Smooth muscle cell (in vitro differentiated cells): ENCODE results near the gene AUP1. TPM values are rescaled to one million over a fixed set of nuclear protein-coding genes. Genes with fewer than 3 reads are reported as not detected.

Experiments used
- DNase-seq: peaks from one replicate; lab custom pipeline; 2025; ENCODE audit not compliant: unreplicated experiment; lab: John Stamatoyannopoulos, UW
- H2AFZ ChIP-seq: fragments of 200-600 bp; sonication (generic); 2 replicates; pipeline ENCODE4 v1.6.0; 2016; ENCODE audit warnings: antibody characterized with exemption, low read depth, mild to moderate bottlenecking
- H3F3A ChIP-seq: fragments of 200-600 bp; sonication (generic); 2 replicates; pipeline ENCODE4 v1.6.0; 2017; ENCODE audit warnings: antibody characterized with exemption, low read depth
- H3K27ac ChIP-seq: fragments of 200-600 bp; sonication (generic); 2 replicates; pipeline ENCODE4 v1.5.1; 2016; ENCODE audit warnings: low read depth, mild to moderate bottlenecking
- H3K27me3 ChIP-seq: fragments of 200-600 bp; sonication (generic); 2 replicates; pipeline ENCODE4 v1.6.1; 2016; ENCODE audit warnings: low read depth, mild to moderate bottlenecking
- H3K36me3 ChIP-seq: fragments of 200-600 bp; sonication (generic); 2 replicates; pipeline ENCODE4 v1.5.1; 2016; ENCODE audit warnings: low read depth
- H3K4me1 ChIP-seq: fragments of 200-600 bp; sonication (generic); 2 replicates; pipeline ENCODE4 v1.5.1; 2016; ENCODE audit warnings: low read depth
- H3K4me2 ChIP-seq: fragments of 200-600 bp; sonication (generic); 2 replicates; pipeline ENCODE4 v1.6.0; 2016; ENCODE audit warnings: mild to moderate bottlenecking
- H3K4me3 ChIP-seq: fragments of 200-600 bp; sonication (generic); 2 replicates; pipeline ENCODE4 v1.5.1; 2016; ENCODE audit warnings: mild to moderate bottlenecking
- H3K79me2 ChIP-seq: fragments of 200-600 bp; sonication (generic); 2 replicates; pipeline ENCODE4 v1.6.0; 2016; ENCODE audit warnings: low read depth, mild to moderate bottlenecking
- H3K9ac ChIP-seq: fragments of 200-600 bp; sonication (generic); 2 replicates; pipeline ENCODE4 v1.6.0; 2016; ENCODE audit warnings: low read depth
- H3K9me3 ChIP-seq: fragments of 200-600 bp; sonication (generic); replicated peaks from 2 replicates; pipeline ENCODE4 v1.5.1; 2016; ENCODE audit warnings: low read depth
- H4K20me1 ChIP-seq: fragments of 200-600 bp; sonication (generic); 2 replicates; pipeline ENCODE4 v1.6.0; 2016; ENCODE audit warnings: low read depth
- CTCF ChIP-seq: fragments of 200-600 bp; sonication (generic); IDR thresholded peaks from 2 replicates; pipeline ENCODE4 v1.5.1; 2017; ENCODE audit warnings: borderline replicate concordance, mild to moderate bottlenecking, antibody characterized with exemption; ENCODE audit not compliant: insufficient read depth, poor library complexity, severe bottlenecking
- WGBS: methylation state at CpG from one replicate; pipeline ENCODE4 v1.1.7; 2016; ENCODE audit warnings: low lambda C conversion rate; 5-methylcytosine and 5-hydroxymethylcytosine counted together
- polyA plus RNA-seq: library from polyadenylated mRNA; unstranded; fragments of >200 nt; fragmentation: Nextera tagmentation; extraction: Ambion mirVana; gene quantifications from 2 replicates; pipeline ENCODE4 v1.2.1, GENCODE V29; 2016
- total RNA-seq: library from RNA; depleted of rRNA; stranded (reverse); fragments of >200 nt; gene quantifications from 2 replicates; pipeline ENCODE4 v1.2.3, GENCODE V29; 2014

The AUP1 gene
- total and polyA plus RNA-seq, 2 experiments from 2014 or later = 104 to 138 TPM

- no peaks in the 10 kb centered on the region for H3K9me3 ChIP-seq
- no peaks in the 10 kb centered on the region for H3K27me3 ChIP-seq
- H3K79me2 ChIP-seq = no peaks in the 10 kb centered on the region
- peaks cover 7% of the 10 kb centered on the region for H3K4me1 ChIP-seq
- no peak for TF ChIP-seq CTCF
- H3K9ac ChIP-seq = no peak overlapping the region
- H3K36me3 ChIP-seq = no peaks in the 10 kb centered on the region
- H3F3A ChIP-seq = peaks cover 28% of the 10 kb centered on the region
- H3K4me2 ChIP-seq = peak overlapping the region; percentile 40
- peak overlapping the region; percentile 77 for H2AFZ ChIP-seq
- no peaks in the 10 kb centered on the region for H4K20me1 ChIP-seq
- 46% methylated on average over 7 of the region's 7 CpGs for WGBS
- H3K4me3 ChIP-seq = no peak overlapping the region
- DNase-seq = no peak
- peak overlapping the region; percentile 39 for H3K27ac ChIP-seq
Observed at GRCh38 chr2:74573747-74574562, 44.4 kb upstream of the AUP1 start.

GRCh38 chr2:74572178-74572925 is 42.8 kb upstream of the AUP1 start:
- H3K36me3 ChIP-seq = no peaks in the 10 kb centered on the region
- DNase-seq = no peak
- no peak for TF ChIP-seq CTCF
- no peak overlapping the region for H3K4me3 ChIP-seq
- H3F3A ChIP-seq = peaks cover 35% of the 10 kb centered on the region
- 75% methylated on average over 3 of the region's 3 CpGs for WGBS
- no peaks in the 10 kb centered on the region for H4K20me1 ChIP-seq
- no peaks in the 10 kb centered on the region for H3K27me3 ChIP-seq
- H3K4me1 ChIP-seq = peaks cover 17% of the 10 kb centered on the region
- no peaks in the 10 kb centered on the region for H3K79me2 ChIP-seq
- no peak overlapping the region for H3K9ac ChIP-seq
- H3K4me2 ChIP-seq = no peak overlapping the region
- H2AFZ ChIP-seq = no peak overlapping the region
- no peak overlapping the region for H3K27ac ChIP-seq
- H3K9me3 ChIP-seq = no peaks in the 10 kb centered on the region

- H3K27ac ChIP-seq = no peak overlapping the region
- H3K9me3 ChIP-seq = no peaks in the 10 kb centered on the region
- WGBS = 85% methylated on average over 1 of the region's 1 CpG
- H2AFZ ChIP-seq = no peak overlapping the region
- no peak for DNase-seq
- H3K79me2 ChIP-seq = no peaks in the 10 kb centered on the region
- H3K9ac ChIP-seq = no peak overlapping the region
- H3K36me3 ChIP-seq = no peaks in the 10 kb centered on the region
- peaks cover 30% of the 10 kb centered on the region for H3F3A ChIP-seq
- no peak for TF ChIP-seq CTCF
- H3K27me3 ChIP-seq = no peaks in the 10 kb centered on the region
- no peak overlapping the region for H3K4me3 ChIP-seq
- H3K4me2 ChIP-seq = no peak overlapping the region
- H4K20me1 ChIP-seq = no peaks in the 10 kb centered on the region
- peaks cover 17% of the 10 kb centered on the region for H3K4me1 ChIP-seq
Observed at GRCh38 chr2:74571058-74571457, 41.6 kb upstream of the AUP1 start.
